Suprapubic skin (tissue), 4 donors: ENCODE results near the gene ITK. TPM values are rescaled to one million over a fixed set of nuclear protein-coding genes. Genes with fewer than 3 reads are reported as not detected.
"Not testable (repeated sequence)": the region's sequence is repeated elsewhere in the genome, so short reads cannot be mapped to it uniquely, and the experiment has no call there.

Experiments used
- DNase-seq, 2 donors: peaks; one replicate each; pipeline ENCODE4 v3.0.0-alpha.2; 2019; ENCODE audit warnings: low spot score in 2 of 2
- H3K27ac ChIP-seq: fragments of 200-600 bp; sonication (generic); one replicate; pipeline ENCODE4 v1.5.1; 2019
- H3K27me3 ChIP-seq: fragments of 200-600 bp; sonication (generic); one replicate; pipeline ENCODE4 v1.5.1; 2019
- H3K36me3 ChIP-seq: fragments of 200-600 bp; sonication (generic); one replicate; pipeline ENCODE4 v1.5.1; 2019
- H3K4me1 ChIP-seq: fragments of 200-600 bp; sonication (generic); one replicate; pipeline ENCODE4 v1.5.1; 2019
- H3K4me3 ChIP-seq: fragments of 200-600 bp; sonication (generic); one replicate; pipeline ENCODE4 v1.5.1; 2019; ENCODE audit warnings: mild to moderate bottlenecking
- H3K9me3 ChIP-seq: fragments of 200-600 bp; sonication (generic); one replicate; pipeline ENCODE4 v1.5.1; 2019
- CTCF ChIP-seq, 2 donors: fragments of 200-600 bp in 1 of 2; fragments of 450-650 bp in 1 of 2; sonication (generic) in 1 of 2; IDR thresholded peaks; one replicate each; pipeline ENCODE4 v1.5.1; 2016 to 2019; ENCODE audit warnings: antibody characterized with exemption in 2 of 2, mild to moderate bottlenecking in 1 of 2, moderate library complexity in 1 of 2
- EP300 ChIP-seq: sonication (generic); formaldehyde crosslinking; IDR thresholded peaks from one replicate; pipeline ENCODE4 v1.6.1; 2017; ENCODE audit warnings: antibody characterized with exemption
- POLR2A ChIP-seq, 2 donors: fragments of 450-650 bp; IDR thresholded peaks; one replicate each; pipeline ENCODE4 v1.6.1; 2017; ENCODE audit warnings: antibody characterized with exemption in 2 of 2, mild to moderate bottlenecking in 2 of 2, moderate library complexity in 2 of 2
- POLR2AphosphoS5 ChIP-seq, 3 donors: sonication (generic); formaldehyde crosslinking; IDR thresholded peaks; one replicate each; pipeline ENCODE4 v1.6.1; 2017; ENCODE audit warnings: antibody characterized with exemption in 3 of 3
- WGBS: methylation state at CpG from one replicate; pipeline ENCODE4 v1.1.5; 2018; 5-methylcytosine and 5-hydroxymethylcytosine counted together
- total RNA-seq, 4 donors: library from RNA; depleted of rRNA; stranded (reverse); fragments of >200 nt; gene quantifications; one replicate each; pipeline ENCODE4 v1.1.0, GENCODE V29; 2016

The ITK gene
- total RNA-seq, 4 donors from 2014 or later = 1.6 to 3.5 (median 2.7) TPM

GRCh38 chr5:157182143-157182757 lies 1.6 kb downstream of the ITK start:
- no peaks in the 10 kb centered on the region for H3K36me3 ChIP-seq
- H3K27ac ChIP-seq = no peak overlapping the region
- no peak for TF ChIP-seq EP300
- no peak for TF ChIP-seq POLR2A (IDR thresholded peaks at IDR 0.05)
- TF ChIP-seq CTCF (IDR thresholded peaks at IDR 0.05) = no peak
- TF ChIP-seq POLR2AphosphoS5 (IDR thresholded peaks at IDR 0.05) = no peak
- no peaks in the 10 kb centered on the region for H3K9me3 ChIP-seq
- H3K4me1 ChIP-seq = no peaks in the 10 kb centered on the region
- DNase-seq = no peak
- H3K4me3 ChIP-seq = peak overlapping the region; percentile 22
- H3K27me3 ChIP-seq = no peaks in the 10 kb centered on the region
- WGBS = 72% methylated on average over 3 of the region's 3 CpGs

- H3K4me3 ChIP-seq = no peak overlapping the region
- no peak overlapping the region for H3K27ac ChIP-seq
- H3K36me3 ChIP-seq = no peaks in the 10 kb centered on the region
- H3K4me1 ChIP-seq = no peaks in the 10 kb centered on the region
- no peak for TF ChIP-seq POLR2AphosphoS5 (IDR thresholded peaks at IDR 0.05)
- TF ChIP-seq EP300 = no peak
- TF ChIP-seq CTCF (IDR thresholded peaks at IDR 0.05) = no peak
- TF ChIP-seq POLR2A (IDR thresholded peaks at IDR 0.05) = no peak
- no peaks in the 10 kb centered on the region for H3K27me3 ChIP-seq
- 82% methylated on average over 8 of the region's 8 CpGs for WGBS
- no peak for DNase-seq
- H3K9me3 ChIP-seq = no peaks in the 10 kb centered on the region
These were observed 3.6 kb downstream of the ITK start for GRCh38 chr5:157184117-157184670.

- not testable (repeated sequence) for H3K27me3 ChIP-seq, H3K27ac ChIP-seq, H3K4me3 ChIP-seq, H3K9me3 ChIP-seq, DNase-seq, H3K36me3 ChIP-seq, H3K4me1 ChIP-seq
- 86% methylated on average over 6 of the region's 6 CpGs for WGBS
These were observed 4.5 kb downstream of the ITK start for GRCh38 chr5:157185122-157185521.

GRCh38 chr5:157186309-157187045 lies 5.8 kb downstream of the ITK start:
- 77% methylated on average over 12 of the region's 12 CpGs for WGBS
- no peak for DNase-seq
- no peaks in the 10 kb centered on the region for H3K4me1 ChIP-seq
- H3K9me3 ChIP-seq = no peaks in the 10 kb centered on the region
- no peaks in the 10 kb centered on the region for H3K36me3 ChIP-seq
- no peak overlapping the region for H3K4me3 ChIP-seq
- H3K27me3 ChIP-seq = no peaks in the 10 kb centered on the region
- H3K27ac ChIP-seq = no peak overlapping the region
- TF ChIP-seq EP300 (no peak), CTCF (IDR thresholded peaks at IDR 0.05) (no peak), POLR2A (IDR thresholded peaks at IDR 0.05) (no peak), POLR2AphosphoS5 (IDR thresholded peaks at IDR 0.05) (no peak)

GRCh38 chr5:157187046-157187754 lies 6.6 kb downstream of the ITK start:
- no peak overlapping the region for H3K27ac ChIP-seq
- no peaks in the 10 kb centered on the region for H3K9me3 ChIP-seq
- 52% methylated on average over 5 of the region's 5 CpGs for WGBS
- no peak overlapping the region for H3K4me3 ChIP-seq
- DNase-seq = no peak
- no peaks in the 10 kb centered on the region for H3K36me3 ChIP-seq
- no peaks in the 10 kb centered on the region for H3K27me3 ChIP-seq
- no peaks in the 10 kb centered on the region for H3K4me1 ChIP-seq
- TF ChIP-seq POLR2AphosphoS5 (IDR thresholded peaks at IDR 0.05) = no peak
- no peak for TF ChIP-seq POLR2A (IDR thresholded peaks at IDR 0.05)
- TF ChIP-seq CTCF (IDR thresholded peaks at IDR 0.05) = no peak
- no peak for TF ChIP-seq EP300
